Measurements from ENCODE around the gene TMEM86A. TPM values are rescaled to one million over a fixed set of nuclear protein-coding genes. Genes with fewer than 3 reads are reported as not detected.

Gene TMEM86A
- total RNA-seq, 1 experiment from 2014 or later = 0.09 TPM

- Histone ChIP-seq H3K4me3 (ENCODE audit: low read depth, low read length, poor library complexity, severe bottlenecking) (no peak overlapping the region), H3K9me3 (ENCODE audit: low read depth, low read length, poor library complexity, severe bottlenecking) (no peaks in the 10 kb centered on the region), H3K27ac (ENCODE audit: low read depth, low read length, poor library complexity, severe bottlenecking) (no peak overlapping the region), H3K36me3 (ENCODE audit: insufficient read depth, low read length, poor library complexity, severe bottlenecking) (no peaks in the 10 kb centered on the region), H3K4me1 (ENCODE audit: insufficient read depth, low read length, poor library complexity, severe bottlenecking) (no peaks in the 10 kb centered on the region), H3K27me3 (replicated peaks; ENCODE audit: insufficient read depth, low read depth, low read length, poor library complexity) (peaks cover 7% of the 10 kb centered on the region)
- ChIA-PET CTCF (no interaction called here), POLR2A (ENCODE audit: low non-redundant PET) (no interaction called here)
- intact Hi-C loops (cut with micrococcal nuclease; ENCODE audit: unreplicated experiment) = no loop called here
- TF ChIP-seq EZH2 (IDR thresholded peaks at IDR 0.05; ENCODE audit: borderline replicate concordance, low read depth, low read length, poor library complexity, severe bottlenecking) = no peak
- BruUV-seq (replicated peaks) = no TSS peak
- no peak for DNase-seq (ENCODE audit: low spot score)
These were observed 3.1 kb downstream of the TMEM86A start for GRCh38 chr11:18701614-18702216.

GRCh38 chr11:18703001-18703763 is 4.6 kb downstream of the TMEM86A start:
- TF ChIP-seq EZH2 (IDR thresholded peaks at IDR 0.05; ENCODE audit: borderline replicate concordance, low read depth, low read length, poor library complexity, severe bottlenecking) (no peak), CTCF (conservative IDR thresholded peaks at IDR 0.05; ENCODE audit: low read depth, low read length) (no peak)
- CTCF ChIA-PET = no interaction called here
- Histone ChIP-seq H3K36me3 (ENCODE audit: insufficient read depth, low read length, poor library complexity, severe bottlenecking) (no peaks in the 10 kb centered on the region), H3K27ac (ENCODE audit: low read depth, low read length, poor library complexity, severe bottlenecking) (no peak overlapping the region), H3K4me1 (ENCODE audit: insufficient read depth, low read length, poor library complexity, severe bottlenecking) (no peaks in the 10 kb centered on the region), H3K9me3 (ENCODE audit: low read depth, low read length, poor library complexity, severe bottlenecking) (no peaks in the 10 kb centered on the region), H3K4me3 (ENCODE audit: low read depth, low read length, poor library complexity, severe bottlenecking) (no peak overlapping the region), H3K27me3 (replicated peaks; ENCODE audit: insufficient read depth, low read depth, low read length, poor library complexity) (peaks cover 7% of the 10 kb centered on the region)
- POLR2A ChIA-PET (ENCODE audit: low non-redundant PET) = no interaction called here
- no peak for DNase-seq (ENCODE audit: low spot score)
- BruUV-seq (replicated peaks) = no TSS peak
- intact Hi-C loops (cut with micrococcal nuclease; ENCODE audit: unreplicated experiment) = no loop called here

GRCh38 chr11:18704045-18704645 is 5.6 kb downstream of the TMEM86A start:
- ChIA-PET POLR2A (ENCODE audit: low non-redundant PET) (no interaction called here), CTCF (no interaction called here)
- Histone ChIP-seq H3K36me3 (ENCODE audit: insufficient read depth, low read length, poor library complexity, severe bottlenecking) (no peaks in the 10 kb centered on the region), H3K27me3 (replicated peaks; ENCODE audit: insufficient read depth, low read depth, low read length, poor library complexity) (peaks cover 7% of the 10 kb centered on the region), H3K9me3 (ENCODE audit: low read depth, low read length, poor library complexity, severe bottlenecking) (no peaks in the 10 kb centered on the region), H3K4me1 (ENCODE audit: insufficient read depth, low read length, poor library complexity, severe bottlenecking) (no peaks in the 10 kb centered on the region), H3K4me3 (ENCODE audit: low read depth, low read length, poor library complexity, severe bottlenecking) (no peak overlapping the region), H3K27ac (ENCODE audit: low read depth, low read length, poor library complexity, severe bottlenecking) (no peak overlapping the region)
- intact Hi-C loops (cut with micrococcal nuclease; ENCODE audit: unreplicated experiment) = no loop called here
- TF ChIP-seq CTCF (conservative IDR thresholded peaks at IDR 0.05; ENCODE audit: low read depth, low read length) = no peak
- TF ChIP-seq EZH2 (IDR thresholded peaks at IDR 0.05; ENCODE audit: borderline replicate concordance, low read depth, low read length, poor library complexity, severe bottlenecking) = no peak
- no peak for DNase-seq (ENCODE audit: low spot score)
- BruUV-seq (replicated peaks) = no TSS peak

Data from A673 (cell line).